Renal cortical epithelial cell (primary cell): Measurements from ENCODE around the gene CCDC14. TPM values are rescaled to one million over a fixed set of nuclear protein-coding genes. Genes with fewer than 3 reads are reported as not detected.

Experiments
- total RNA-seq: library from RNA; depleted of rRNA; stranded (reverse); fragments of >200 nt; gene quantifications from 2 replicates; pipeline ENCODE4 v1.2.3, GENCODE V29; 2014

Gene CCDC14
- total RNA-seq, 1 donor from 2014 or later, result 60.4 TPM

Other genes with a start within 250 kb of the CCDC14 start
- gene MYLK, start 76.9 kb downstream of the CCDC14 start, total RNA-seq, result 112 and 722 TPM in 2 replicates
- not detected in 2 replicates for gene ROPN1, start 30.9 kb upstream of the CCDC14 start, total RNA-seq
- 3.5 and 19.1 TPM in 2 replicates for gene KALRN, start 72.1 kb upstream of the CCDC14 start, total RNA-seq